WTC11 (cell line): ENCODE data around the gene IMPDH1. TPM values are rescaled to one million over a fixed set of nuclear protein-coding genes. Genes with fewer than 3 reads are reported as not detected.

Source experiments
- ATAC-seq: fragments of 200-7000 bp; cut with Tn5 transposase; 2 replicates; pipeline ENCODE4 v1.10.0; 2021; ENCODE audit warnings: mild to moderate bottlenecking, moderate library complexity
- CTCF ChIA-PET: fragments of 300-600 bp; sonication (Branson Sonifier 250); formaldehyde crosslinking; loops from one replicate; lab custom pipeline; 2021; ENCODE audit warnings: antibody characterized with exemption; lab: Charles Lee
- POLR2A ChIA-PET: fragments of 350-600 bp; sonication (Branson Sonifier 250); formaldehyde crosslinking; loops from one replicate; lab custom pipeline; 2021; ENCODE audit warnings: antibody characterized with exemption; lab: Charles Lee
- DNase-seq: peaks from one replicate; pipeline ENCODE4 v3.0.0; 2021; ENCODE audit warnings: low spot score
- H3K27ac Mint-ChIP-seq: 2 replicates; pipeline ENCODE4 v1.8.0; 2021; ENCODE audit warnings: mixed read lengths
- H3K27me3 Mint-ChIP-seq: 2 replicates; pipeline ENCODE4 v1.8.0; 2021; ENCODE audit warnings: low read depth, mild to moderate bottlenecking, moderate library complexity, mixed read lengths
- H3K36me3 Mint-ChIP-seq: 2 replicates; pipeline ENCODE4 v1.8.0; 2021; ENCODE audit warnings: mixed read lengths
- H3K4me1 Mint-ChIP-seq: 2 replicates; pipeline ENCODE4 v1.8.0; 2022; ENCODE audit warnings: mixed read lengths
- H3K4me3 Mint-ChIP-seq: 2 replicates; pipeline ENCODE4 v1.8.0; 2021; ENCODE audit warnings: mild to moderate bottlenecking, moderate library complexity, mixed read lengths
- H3K9me3 Mint-ChIP-seq: 2 replicates; pipeline ENCODE4 v1.8.0; 2021; ENCODE audit warnings: mixed read lengths
- CBFB ChIP-seq: sonication (generic); formaldehyde crosslinking; IDR thresholded peaks from 2 replicates; pipeline ENCODE4 v1.8.1; 2022; ENCODE audit warnings: mild to moderate bottlenecking, low read depth, missing genetic modification reagents
- CREM ChIP-seq: sonication (generic); formaldehyde crosslinking; IDR thresholded peaks from 2 replicates; pipeline ENCODE4 v1.8.1; 2022; ENCODE audit warnings: mild to moderate bottlenecking, missing genetic modification reagents, moderate library complexity
- FOXJ3 ChIP-seq: sonication (generic); formaldehyde crosslinking; IDR thresholded peaks from 2 replicates; pipeline ENCODE4 v1.9.0; 2021; ENCODE audit warnings: missing genetic modification reagents, mild to moderate bottlenecking, borderline replicate concordance
- FOXK1 ChIP-seq: sonication (generic); formaldehyde crosslinking; IDR thresholded peaks from 2 replicates; pipeline ENCODE4 v1.8.0; 2022; ENCODE audit warnings: mild to moderate bottlenecking, moderate library complexity, missing genetic modification reagents
- GABPB1 ChIP-seq: sonication (generic); formaldehyde crosslinking; IDR thresholded peaks from 2 replicates; pipeline ENCODE4 v1.8.1; 2023; ENCODE audit warnings: mild to moderate bottlenecking, missing genetic modification reagents
- GRHL2 ChIP-seq: fragments of 250-450 bp; sonication (Bioruptor Pico); IDR thresholded peaks from 2 replicates; pipeline ENCODE4 v1.8.0; 2022; ENCODE audit warnings: mild to moderate bottlenecking, moderate library complexity; ENCODE audit not compliant: insufficient replicate concordance, severe bottlenecking
- HMGA2 ChIP-seq: fragments of 250-450 bp; sonication (Bioruptor Pico); IDR thresholded peaks from 2 replicates; pipeline ENCODE4 v1.4.0; 2021; ENCODE audit warnings: mild to moderate bottlenecking, moderate library complexity
- JUN ChIP-seq: sonication (generic); formaldehyde crosslinking; IDR thresholded peaks from 2 replicates; pipeline ENCODE4 v1.8.0; 2023; ENCODE audit warnings: mild to moderate bottlenecking, missing genetic modification reagents
- SOX15 ChIP-seq: fragments of 250-450 bp; sonication (Bioruptor Pico); IDR thresholded peaks from 2 replicates; pipeline ENCODE4 v1.9.0; 2021; ENCODE audit warnings: mild to moderate bottlenecking
- TEAD1 ChIP-seq: sonication (generic); formaldehyde crosslinking; IDR thresholded peaks from 2 replicates; pipeline ENCODE4 v1.8.0; 2022; ENCODE audit warnings: mild to moderate bottlenecking, missing genetic modification reagents
- TEAD4 ChIP-seq: sonication (generic); formaldehyde crosslinking; IDR thresholded peaks from 2 replicates; pipeline ENCODE4 v1.8.0; 2022; ENCODE audit warnings: mild to moderate bottlenecking, missing genetic modification reagents
- ZNF219 ChIP-seq: sonication (generic); formaldehyde crosslinking; IDR thresholded peaks from 2 replicates; pipeline ENCODE4 v1.8.0; 2023; ENCODE audit warnings: missing genetic modification reagents, mild to moderate bottlenecking, borderline replicate concordance
- ZNF425 ChIP-seq: fragments of 250-450 bp; sonication (Bioruptor Pico); conservative IDR thresholded peaks from 2 replicates; pipeline ENCODE4 v1.9.0; 2021; ENCODE audit warnings: mild to moderate bottlenecking
- ZNF532 ChIP-seq: fragments of 250-450 bp; sonication (Bioruptor Pico); IDR thresholded peaks from 2 replicates; pipeline ENCODE4 v1.9.0; 2021; ENCODE audit warnings: mild to moderate bottlenecking, borderline replicate concordance
- total RNA-seq: library from RNA; stranded (reverse); gene quantifications from 3 replicates; pipeline ENCODE4 v1.2.3, GENCODE V29; 2021
- TF ChIP-seq, protein P1 (sequence below): sonication (generic); formaldehyde crosslinking; IDR thresholded peaks from 2 replicates; pipeline ENCODE4 v1.8.1; 2023; ENCODE audit warnings: mild to moderate bottlenecking, missing genetic modification reagents, moderate library complexity
- TF ChIP-seq, protein P2 (sequence below): sonication (generic); formaldehyde crosslinking; IDR thresholded peaks from 2 replicates; pipeline ENCODE4 v1.8.0; 2022; ENCODE audit warnings: mild to moderate bottlenecking, missing genetic modification reagents
- TF ChIP-seq, protein P3 (sequence below): sonication (generic); formaldehyde crosslinking; conservative IDR thresholded peaks from 2 replicates; pipeline ENCODE4 v1.8.1; 2022; ENCODE audit warnings: mild to moderate bottlenecking, missing genetic modification reagents
- TF ChIP-seq, protein P4 (sequence below): sonication (generic); formaldehyde crosslinking; IDR thresholded peaks from 2 replicates; pipeline ENCODE4 v1.8.1; 2022; ENCODE audit warnings: mild to moderate bottlenecking, missing genetic modification reagents, moderate library complexity, borderline replicate concordance
- TF ChIP-seq, protein P5 (sequence below): sonication (generic); formaldehyde crosslinking; IDR thresholded peaks from 2 replicates; pipeline ENCODE4 v1.8.1; 2022; ENCODE audit warnings: mild to moderate bottlenecking, moderate library complexity, missing genetic modification reagents

The IMPDH1 gene
- total RNA-seq, 1 experiment from 2014 or later = 54.2 TPM

- Mint-ChIP-seq H3K27ac (no peak overlapping the region), H3K4me3 (no peak overlapping the region), H3K4me1 (peaks cover 33% of the 10 kb centered on the region), H3K27me3 (peaks cover 11% of the 10 kb centered on the region), H3K9me3 (no peaks in the 10 kb centered on the region), H3K36me3 (no peaks in the 10 kb centered on the region)
- TF ChIP-seq JUN = no peak
- TF ChIP-seq, protein P1, sequence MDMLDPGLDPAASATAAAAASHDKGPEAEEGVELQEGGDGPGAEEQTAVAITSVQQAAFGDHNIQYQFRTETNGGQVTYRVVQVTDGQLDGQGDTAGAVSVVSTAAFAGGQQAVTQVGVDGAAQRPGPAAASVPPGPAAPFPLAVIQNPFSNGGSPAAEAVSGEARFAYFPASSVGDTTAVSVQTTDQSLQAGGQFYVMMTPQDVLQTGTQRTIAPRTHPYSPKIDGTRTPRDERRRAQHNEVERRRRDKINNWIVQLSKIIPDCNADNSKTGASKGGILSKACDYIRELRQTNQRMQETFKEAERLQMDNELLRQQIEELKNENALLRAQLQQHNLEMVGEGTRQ (CRISPR knock-in tag) = no peak
- TF ChIP-seq FOXJ3 (CRISPR knock-in tag) = no peak
- TF ChIP-seq GRHL2 (CRISPR knock-in tag) = no peak
- ATAC-seq (no peak), DNase-seq (no peak)
- ChIA-PET POLR2A (no interaction called here), CTCF (no interaction called here)
Measured at GRCh38 chr7:128450409-128450808, 40.6 kb upstream of the IMPDH1 start.

GRCh38 chr7:128448751-128449302 lies 39.0 kb upstream of the IMPDH1 start:
- peaks cover 22% of the 10 kb centered on the region for H3K4me1 Mint-ChIP-seq
- DNase-seq (no peak), ATAC-seq (no peak)
- TF ChIP-seq, protein P2, sequence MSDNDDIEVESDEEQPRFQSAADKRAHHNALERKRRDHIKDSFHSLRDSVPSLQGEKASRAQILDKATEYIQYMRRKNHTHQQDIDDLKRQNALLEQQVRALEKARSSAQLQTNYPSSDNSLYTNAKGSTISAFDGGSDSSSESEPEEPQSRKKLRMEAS (CRISPR knock-in tag) = no peak
- TF ChIP-seq, protein P3, sequence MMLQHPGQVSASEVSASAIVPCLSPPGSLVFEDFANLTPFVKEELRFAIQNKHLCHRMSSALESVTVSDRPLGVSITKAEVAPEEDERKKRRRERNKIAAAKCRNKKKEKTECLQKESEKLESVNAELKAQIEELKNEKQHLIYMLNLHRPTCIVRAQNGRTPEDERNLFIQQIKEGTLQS (CRISPR knock-in tag) = no peak
- TF ChIP-seq ZNF219 (CRISPR knock-in tag) (no peak), GABPB1 (no peak), TEAD1 (CRISPR knock-in tag) (no peak), HMGA2 (CRISPR knock-in tag) (no peak), SOX15 (CRISPR knock-in tag) (no peak)
- TF ChIP-seq, protein P4, sequence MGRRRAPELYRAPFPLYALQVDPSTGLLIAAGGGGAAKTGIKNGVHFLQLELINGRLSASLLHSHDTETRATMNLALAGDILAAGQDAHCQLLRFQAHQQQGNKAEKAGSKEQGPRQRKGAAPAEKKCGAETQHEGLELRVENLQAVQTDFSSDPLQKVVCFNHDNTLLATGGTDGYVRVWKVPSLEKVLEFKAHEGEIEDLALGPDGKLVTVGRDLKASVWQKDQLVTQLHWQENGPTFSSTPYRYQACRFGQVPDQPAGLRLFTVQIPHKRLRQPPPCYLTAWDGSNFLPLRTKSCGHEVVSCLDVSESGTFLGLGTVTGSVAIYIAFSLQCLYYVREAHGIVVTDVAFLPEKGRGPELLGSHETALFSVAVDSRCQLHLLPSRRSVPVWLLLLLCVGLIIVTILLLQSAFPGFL (CRISPR knock-in tag) = no peak
- no peak overlapping the region for H3K27ac Mint-ChIP-seq
- ChIA-PET POLR2A (no interaction called here), CTCF (interaction anchor here (1.3 to 1.5 kb wide), 4 partner anchors 12 to 101 kb away, joined by 3 to 7 read pairs (median 4); no protein-coding TSS in a partner anchor)
- H3K4me3 Mint-ChIP-seq = no peak overlapping the region
- H3K36me3 Mint-ChIP-seq = no peaks in the 10 kb centered on the region
- no peaks in the 10 kb centered on the region for H3K9me3 Mint-ChIP-seq
- H3K27me3 Mint-ChIP-seq = peaks cover 9% of the 10 kb centered on the region

DNA sequence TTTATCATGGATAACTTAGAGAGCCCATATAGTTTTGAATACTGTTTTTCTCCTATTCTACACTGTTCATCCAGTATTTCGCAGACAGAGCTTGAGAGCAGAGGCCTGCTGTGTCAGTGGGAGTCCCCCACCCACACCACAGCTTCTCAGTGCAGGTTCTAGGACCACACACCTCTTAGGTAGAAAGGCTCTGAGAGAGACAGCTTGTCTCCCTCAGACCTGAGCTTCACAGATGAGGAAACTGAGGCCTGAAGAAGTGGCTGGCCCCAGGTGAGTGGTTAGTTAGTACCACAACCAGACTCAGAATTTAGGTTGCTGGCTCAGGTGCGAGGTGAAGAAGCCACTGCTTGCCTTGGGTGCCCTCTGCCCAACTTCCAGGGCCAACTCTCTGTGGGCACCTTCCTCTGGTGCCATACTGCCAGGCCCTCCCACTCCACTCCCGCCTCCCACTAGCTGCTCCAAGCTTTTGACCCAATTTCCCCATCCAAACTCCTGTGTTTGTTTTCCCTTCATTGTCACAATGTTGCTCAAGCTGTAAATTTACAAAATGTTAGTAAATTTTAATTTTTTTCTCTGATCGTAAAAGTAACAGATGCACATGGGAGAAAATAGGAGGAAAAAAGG lies 38.3 kb upstream of the IMPDH1 start:
- Mint-ChIP-seq H3K27me3 (peaks cover 9% of the 10 kb centered on the region), H3K27ac (no peak overlapping the region), H3K36me3 (no peaks in the 10 kb centered on the region), H3K4me3 (no peak overlapping the region), H3K4me1 (peaks cover 17% of the 10 kb centered on the region), H3K9me3 (no peaks in the 10 kb centered on the region)
- no peak for DNase-seq
- ATAC-seq = no peak
- CTCF ChIA-PET = interaction anchor here (1.4 to 1.5 kb wide), 3 partner anchors 12 to 101 kb away, joined by 3 to 7 read pairs (median 3); no protein-coding TSS in a partner anchor
- POLR2A ChIA-PET = interaction anchor here (0.6 kb wide), 1 partner anchor 260 kb away, joined by 3 read pairs; no protein-coding TSS in a partner anchor
- no peak for TF ChIP-seq FOXK1 (CRISPR knock-in tag)
- TF ChIP-seq, protein P1 (CRISPR knock-in tag) = no peak
- TF ChIP-seq CBFB (CRISPR knock-in tag) = no peak
- no peak for TF ChIP-seq CREM (CRISPR knock-in tag)
- TF ChIP-seq ZNF425 = no peak
- no peak for TF ChIP-seq ZNF532 (CRISPR knock-in tag)
- TF ChIP-seq, protein P5, sequence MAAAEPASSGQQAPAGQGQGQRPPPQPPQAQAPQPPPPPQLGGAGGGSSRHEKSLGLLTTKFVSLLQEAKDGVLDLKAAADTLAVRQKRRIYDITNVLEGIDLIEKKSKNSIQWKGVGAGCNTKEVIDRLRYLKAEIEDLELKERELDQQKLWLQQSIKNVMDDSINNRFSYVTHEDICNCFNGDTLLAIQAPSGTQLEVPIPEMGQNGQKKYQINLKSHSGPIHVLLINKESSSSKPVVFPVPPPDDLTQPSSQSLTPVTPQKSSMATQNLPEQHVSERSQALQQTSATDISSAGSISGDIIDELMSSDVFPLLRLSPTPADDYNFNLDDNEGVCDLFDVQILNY (CRISPR knock-in tag) = no peak
- no peak for TF ChIP-seq TEAD4 (CRISPR knock-in tag)
